ENCODE data around the gene ANKRD37. TPM values are rescaled to one million over a fixed set of nuclear protein-coding genes. Genes with fewer than 3 reads are reported as not detected.

Gene ANKRD37
- total RNA-seq, 1 donor from 2014 or later: 23.4 TPM

DNA sequence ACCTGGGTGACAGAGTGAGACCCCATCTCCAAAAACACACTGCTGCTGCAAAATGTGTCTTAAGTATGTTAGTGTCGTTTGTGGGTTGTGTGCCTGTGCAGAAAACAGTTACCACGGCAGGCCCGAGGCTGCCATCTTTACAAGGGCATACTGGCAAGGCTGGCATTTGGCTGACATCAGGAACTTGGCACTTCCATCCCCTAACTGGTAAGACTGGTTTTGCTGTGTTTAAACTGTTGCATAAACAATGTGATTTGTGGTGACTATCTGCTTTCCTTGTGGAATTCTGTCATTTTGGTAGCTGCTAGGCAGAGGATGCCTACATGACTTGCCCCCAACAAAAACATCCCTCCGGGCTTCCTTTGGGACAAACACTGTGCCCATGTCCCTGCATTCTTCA is 13.2 kb upstream of the ANKRD37 start:
- DNase-seq (ENCODE audit: low spot score): no peak
- Mint-ChIP-seq H3K9me3 (peaks cover 7% of the 10 kb centered on the region), H3K27me3 (ENCODE audit: low read depth) (no peaks in the 10 kb centered on the region), H3K4me3 (ENCODE audit: low read depth) (no peak overlapping the region), H3K27ac (no peak overlapping the region), H3K4me1 (ENCODE audit: low read depth) (peaks cover 14% of the 10 kb centered on the region), H3K36me3 (ENCODE audit: low read depth) (peaks cover 8% of the 10 kb centered on the region)
- intact Hi-C loops (cut with micrococcal nuclease): no loop called here

DNA sequence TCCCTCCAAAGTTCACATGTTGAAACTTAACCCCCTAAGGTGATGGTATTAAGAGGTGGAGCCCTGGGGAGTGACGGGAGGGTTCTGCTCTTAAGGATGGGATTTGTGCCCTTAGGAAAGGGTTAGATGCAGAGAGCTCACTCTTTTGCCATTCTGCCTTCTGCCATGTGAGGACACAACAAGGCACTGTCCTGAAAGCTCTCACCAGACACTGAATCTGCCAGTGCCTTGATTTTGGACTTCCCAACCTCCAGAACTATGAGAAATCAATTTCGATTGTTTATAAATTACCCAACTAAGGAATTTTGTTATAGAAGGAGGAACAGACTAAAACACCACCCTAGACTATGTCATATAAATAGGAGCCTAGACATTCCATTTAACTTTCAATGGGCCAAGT is 12.6 kb upstream of the ANKRD37 start:
- Mint-ChIP-seq H3K4me3 (ENCODE audit: low read depth) (no peak overlapping the region), H3K27me3 (ENCODE audit: low read depth) (no peaks in the 10 kb centered on the region), H3K9me3 (peaks cover 7% of the 10 kb centered on the region), H3K27ac (no peak overlapping the region), H3K36me3 (ENCODE audit: low read depth) (peaks cover 8% of the 10 kb centered on the region), H3K4me1 (ENCODE audit: low read depth) (peaks cover 14% of the 10 kb centered on the region)
- no peak for DNase-seq (ENCODE audit: low spot score)
- intact Hi-C loops (cut with micrococcal nuclease): no loop called here

DNA sequence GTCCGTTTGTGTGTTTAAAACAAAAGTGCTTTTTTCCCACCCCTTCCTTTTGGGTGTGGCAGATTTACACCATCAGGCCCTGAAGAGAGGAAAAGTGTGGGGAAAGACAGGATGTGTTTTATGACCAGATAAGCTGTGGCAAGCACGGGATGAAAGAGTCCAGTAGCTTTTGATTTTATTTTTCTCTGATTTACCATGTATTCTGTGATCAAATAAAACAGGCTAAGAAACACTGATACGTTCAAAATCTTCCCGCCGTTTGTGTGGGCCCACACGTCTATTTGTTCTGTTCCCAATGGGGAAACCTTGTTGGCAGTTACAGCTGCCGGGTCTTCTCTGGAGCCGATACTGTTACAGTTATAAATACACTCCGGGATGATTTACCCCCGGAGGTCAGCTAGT is 11.7 kb upstream of the ANKRD37 start:
- DNase-seq (ENCODE audit: low spot score): no peak
- Mint-ChIP-seq H3K4me1 (ENCODE audit: low read depth) (peaks cover 14% of the 10 kb centered on the region), H3K36me3 (ENCODE audit: low read depth) (peaks cover 8% of the 10 kb centered on the region), H3K27ac (no peak overlapping the region), H3K27me3 (ENCODE audit: low read depth) (no peaks in the 10 kb centered on the region), H3K9me3 (peaks cover 7% of the 10 kb centered on the region), H3K4me3 (ENCODE audit: low read depth) (no peak overlapping the region)
- intact Hi-C loops (cut with micrococcal nuclease): no loop called here

DNA sequence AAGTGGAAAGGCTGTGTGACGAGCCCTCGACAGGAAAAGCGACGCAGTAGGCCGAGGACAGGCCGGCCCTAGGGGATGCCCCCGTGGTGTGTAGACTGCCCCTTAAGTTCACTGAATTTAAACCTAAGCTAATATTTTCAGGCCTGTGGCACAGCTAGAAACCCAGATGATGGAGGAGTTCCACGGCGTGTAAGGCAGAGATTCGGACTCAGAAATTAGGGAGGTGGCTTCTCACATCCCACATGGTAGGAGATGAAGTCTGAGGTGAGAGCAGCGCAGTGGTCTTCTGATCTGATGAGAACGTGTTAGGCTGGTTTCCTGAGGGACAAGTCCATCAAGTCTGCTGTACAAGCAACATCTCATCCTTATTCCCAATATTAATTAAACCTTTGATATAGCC is 8.7 kb upstream of the ANKRD37 start:
- H3K4me3 Mint-ChIP-seq (ENCODE audit: low read depth): no peak overlapping the region
- no peaks in the 10 kb centered on the region for H3K36me3 Mint-ChIP-seq (ENCODE audit: low read depth)
- no peaks in the 10 kb centered on the region for H3K9me3 Mint-ChIP-seq
- no peak for DNase-seq (ENCODE audit: low spot score)
- no peak overlapping the region for H3K27ac Mint-ChIP-seq
- H3K27me3 Mint-ChIP-seq (ENCODE audit: low read depth): no peaks in the 10 kb centered on the region
- intact Hi-C loops (cut with micrococcal nuclease): no loop called here
- H3K4me1 Mint-ChIP-seq (ENCODE audit: low read depth): peaks cover 17% of the 10 kb centered on the region

DNA sequence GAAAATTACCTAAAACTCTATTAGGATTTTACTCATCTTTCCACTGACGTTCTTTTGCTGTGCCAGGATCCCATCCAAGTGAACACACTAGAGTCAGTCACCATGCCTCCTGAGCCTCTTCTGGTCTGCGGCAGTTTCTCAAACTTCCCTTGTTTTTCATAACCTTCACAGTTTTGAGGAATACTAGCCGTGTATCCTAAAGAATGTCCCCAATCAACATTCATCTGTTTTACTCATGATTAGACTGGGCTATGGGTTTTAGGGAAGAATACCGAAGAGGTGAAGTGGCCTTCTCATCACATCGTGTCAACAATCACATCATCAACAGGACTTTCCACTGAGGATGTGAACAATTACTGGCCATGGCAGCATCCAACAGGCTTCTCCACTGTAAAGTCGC is 5.7 kb upstream of the ANKRD37 start:
- H3K9me3 Mint-ChIP-seq: no peaks in the 10 kb centered on the region
- intact Hi-C loops (cut with micrococcal nuclease): loop anchor here (10.0 kb wide), 2 partner anchors 246 to 566 kb away; partner anchors contain the start of genes ACSL1 and SLC25A4
- no peak overlapping the region for H3K4me3 Mint-ChIP-seq (ENCODE audit: low read depth)
- H3K36me3 Mint-ChIP-seq (ENCODE audit: low read depth): no peaks in the 10 kb centered on the region
- H3K4me1 Mint-ChIP-seq (ENCODE audit: low read depth): peaks cover 18% of the 10 kb centered on the region
- DNase-seq (ENCODE audit: low spot score): no peak
- no peaks in the 10 kb centered on the region for H3K27me3 Mint-ChIP-seq (ENCODE audit: low read depth)
- no peak overlapping the region for H3K27ac Mint-ChIP-seq

DNA sequence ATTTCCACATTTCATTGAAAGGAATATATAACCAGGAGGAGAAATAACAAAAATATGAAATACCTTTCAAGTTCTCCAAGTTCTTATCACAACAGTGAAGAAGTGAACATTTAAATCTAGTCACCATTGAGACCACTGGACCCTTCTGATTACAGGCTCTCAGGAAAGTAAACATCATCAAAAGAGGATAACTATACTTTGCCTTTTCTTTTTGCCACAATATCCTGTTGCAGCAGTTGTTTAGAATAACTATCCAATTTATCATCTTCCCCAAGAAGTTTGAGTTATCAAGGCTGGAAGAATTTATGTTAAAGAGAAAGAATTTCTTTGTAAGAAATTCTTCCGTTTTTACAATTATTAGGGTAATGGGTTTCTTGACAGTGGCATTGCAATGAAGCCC is 4.5 kb upstream of the ANKRD37 start:
- Mint-ChIP-seq H3K4me3 (ENCODE audit: low read depth) (no peak overlapping the region), H3K4me1 (ENCODE audit: low read depth) (peaks cover 20% of the 10 kb centered on the region), H3K36me3 (ENCODE audit: low read depth) (peaks cover 4% of the 10 kb centered on the region), H3K27me3 (ENCODE audit: low read depth) (no peaks in the 10 kb centered on the region), H3K27ac (no peak overlapping the region), H3K9me3 (no peaks in the 10 kb centered on the region)
- intact Hi-C loops (cut with micrococcal nuclease): loop anchor here (10.0 kb wide), 2 partner anchors 247 to 567 kb away; partner anchors contain the start of genes ACSL1 and SLC25A4
- no peak for DNase-seq (ENCODE audit: low spot score)

DNA sequence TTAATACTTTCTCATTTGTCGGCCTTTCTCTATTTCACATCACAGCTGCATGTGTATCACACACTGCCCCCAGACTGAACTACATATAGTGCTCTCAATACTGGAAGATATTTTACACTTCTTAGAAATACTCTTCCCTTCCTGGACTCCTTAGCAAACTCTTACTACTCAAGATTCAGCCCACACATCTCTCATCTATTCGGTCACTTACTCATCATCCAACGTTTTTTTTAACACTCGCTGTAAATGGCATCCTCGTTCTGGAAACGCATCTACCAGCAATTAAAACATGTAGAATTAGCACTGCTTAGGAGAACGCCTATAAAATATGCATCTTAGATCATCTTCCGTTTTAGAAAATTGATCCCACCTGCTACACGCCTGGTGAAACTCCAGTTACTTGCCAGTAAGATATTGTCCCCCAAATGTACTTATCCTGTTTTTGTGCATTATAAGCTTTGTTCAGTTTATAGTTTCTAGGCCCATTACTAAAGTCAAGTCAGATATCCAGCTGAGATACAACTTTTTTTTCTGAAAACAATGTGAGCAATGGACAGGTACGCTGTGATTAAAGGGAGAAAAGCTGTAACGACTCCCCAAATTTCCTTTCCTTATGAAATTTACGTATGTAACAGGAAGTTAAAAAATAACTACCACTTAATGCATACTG is 1.9 kb upstream of the ANKRD37 start:
- DNase-seq (ENCODE audit: low spot score): no peak
- H3K36me3 Mint-ChIP-seq (ENCODE audit: low read depth): peaks cover 30% of the 10 kb centered on the region
- peaks cover 38% of the 10 kb centered on the region for H3K4me1 Mint-ChIP-seq (ENCODE audit: low read depth)
- H3K9me3 Mint-ChIP-seq: no peaks in the 10 kb centered on the region
- peak overlapping the region; percentile 86 for H3K27ac Mint-ChIP-seq
- H3K4me3 Mint-ChIP-seq (ENCODE audit: low read depth): peak overlapping the region; percentile 81
- no peaks in the 10 kb centered on the region for H3K27me3 Mint-ChIP-seq (ENCODE audit: low read depth)
- intact Hi-C loops (cut with micrococcal nuclease): loop anchor here (1.0 to 10.0 kb wide), 5 partner anchors 50 to 570 kb away; partner anchors contain the start of genes ACSL1, SLC25A4 and SNX25

DNA sequence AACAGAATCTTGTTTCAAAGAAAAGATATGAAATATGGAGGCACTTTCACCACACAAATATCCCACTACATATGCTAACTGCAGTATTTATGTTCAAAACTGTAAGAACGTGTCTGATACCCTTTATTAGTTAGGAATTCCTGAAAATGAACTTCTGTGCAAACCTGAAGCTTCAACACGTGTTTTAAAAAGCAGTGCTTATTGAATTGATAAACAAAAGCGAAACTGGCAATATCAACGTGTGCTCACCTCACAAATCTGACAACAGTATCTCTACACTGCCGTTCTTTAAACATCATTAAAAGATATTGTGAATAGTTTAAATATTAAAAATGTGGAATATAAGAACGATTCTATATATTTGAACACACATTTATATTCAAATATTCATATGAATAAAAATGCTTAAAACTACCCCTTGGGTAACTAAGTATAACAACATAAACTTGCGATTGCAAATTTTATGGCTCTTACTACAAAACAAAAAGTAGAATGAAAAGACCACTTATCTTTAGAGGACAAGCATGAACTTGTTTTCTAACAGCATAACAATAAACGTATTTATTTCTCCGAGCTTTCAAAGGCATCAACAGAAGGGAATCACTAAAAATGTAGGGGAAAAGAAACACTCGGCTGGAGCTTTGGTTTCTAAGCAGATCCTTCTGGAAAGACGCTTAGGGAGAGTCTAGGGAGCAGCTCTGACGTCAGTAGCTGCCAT is 1.2 kb upstream of the ANKRD37 start, which contains the start of gene LRP2BP:
TSS of gene LRP2BP (minus strand) at position 687 of the 718 bp plus-strand sequence. CDS start 17,738 bp downstream, outside the sequence.
- Mint-ChIP-seq H3K9me3 (no peaks in the 10 kb centered on the region), H3K27me3 (ENCODE audit: low read depth) (no peaks in the 10 kb centered on the region), H3K4me3 (ENCODE audit: low read depth) (peak within 1 kb of the TSS; percentile 87), H3K27ac (peak within 1 kb of the TSS; percentile 92), H3K36me3 (ENCODE audit: low read depth) (peaks cover 37% of the 10 kb centered on the region), H3K4me1 (ENCODE audit: low read depth) (peaks cover 44% of the 10 kb centered on the region)
- intact Hi-C loops (cut with micrococcal nuclease): loop anchor here (1.0 to 10.0 kb wide), 5 partner anchors 51 to 571 kb away; partner anchors contain the start of genes ACSL1, SLC25A4 and SNX25
- DNase-seq (ENCODE audit: low spot score): no peak

DNA sequence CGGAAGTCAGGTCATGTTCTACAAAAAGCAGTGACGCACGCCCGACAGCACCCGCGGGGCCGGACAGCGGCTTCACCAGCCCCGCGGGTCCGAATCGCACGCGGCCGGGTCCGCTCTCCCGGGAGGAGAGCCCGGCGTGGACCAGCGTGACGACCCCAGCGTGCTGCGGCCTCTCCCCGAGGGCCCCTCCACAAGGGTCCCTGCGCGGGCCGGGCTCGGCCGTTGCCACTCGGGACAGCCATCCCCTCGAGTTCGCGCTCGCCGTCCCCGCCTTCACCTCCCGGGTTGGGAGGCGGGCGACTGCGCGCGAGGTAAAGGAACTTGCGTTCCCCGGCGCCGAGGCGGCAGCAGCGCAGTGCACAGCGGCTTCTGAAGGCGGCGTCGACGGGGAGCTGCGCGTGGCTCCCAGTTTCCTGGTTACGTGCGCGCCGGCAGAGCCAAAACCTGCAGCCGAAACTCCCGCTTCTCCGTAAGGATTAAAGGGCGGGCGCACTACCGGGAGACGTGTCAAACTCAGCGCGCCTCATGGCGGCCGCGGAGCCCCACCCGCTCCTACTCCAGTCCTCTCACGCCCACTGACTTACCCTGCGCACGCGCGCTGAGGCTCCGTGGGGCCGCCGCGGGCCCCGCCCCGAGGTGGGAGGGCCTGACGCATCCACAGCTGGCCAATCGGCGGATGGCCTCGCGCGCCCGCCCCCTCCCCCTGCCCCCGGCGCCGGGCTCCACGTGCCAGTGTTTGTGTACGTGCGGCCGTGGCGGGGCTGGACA is 501 bp upstream of the ANKRD37 start:
- Mint-ChIP-seq H3K27ac (peak overlapping the region; percentile 92), H3K9me3 (no peaks in the 10 kb centered on the region), H3K4me1 (ENCODE audit: low read depth) (peaks cover 48% of the 10 kb centered on the region), H3K36me3 (ENCODE audit: low read depth) (peaks cover 42% of the 10 kb centered on the region), H3K4me3 (ENCODE audit: low read depth) (peak overlapping the region; percentile 87), H3K27me3 (ENCODE audit: low read depth) (no peaks in the 10 kb centered on the region)
- DNase-seq (ENCODE audit: low spot score): peak; percentile 97
- intact Hi-C loops (cut with micrococcal nuclease): loop anchor here (1.0 to 10.0 kb wide), 7 partner anchors 29 to 571 kb away; partner anchors contain the start of genes ACSL1, CCDC110, SLC25A4 and SNX25

DNA sequence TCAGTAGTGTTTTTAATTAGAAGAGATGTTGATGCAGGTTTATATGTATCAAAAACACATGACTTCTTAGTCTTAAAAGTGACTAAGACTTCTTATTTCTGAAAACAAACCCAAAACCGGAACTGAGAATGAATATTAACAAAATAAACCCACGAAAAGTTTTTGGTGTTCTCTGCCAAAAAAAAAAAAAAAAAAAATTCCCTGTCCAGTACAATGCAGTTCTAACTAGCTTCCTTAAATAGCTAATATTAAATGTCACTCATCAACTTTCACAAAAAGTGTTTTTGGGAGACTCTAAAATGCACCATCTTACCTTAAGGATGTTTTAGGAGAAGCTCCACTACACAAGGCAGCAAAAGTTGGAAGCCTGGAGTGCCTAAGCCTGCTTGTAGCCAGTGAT is 2.0 kb downstream of the ANKRD37 start:
- no peaks in the 10 kb centered on the region for H3K9me3 Mint-ChIP-seq
- H3K36me3 Mint-ChIP-seq (ENCODE audit: low read depth): peaks cover 62% of the 10 kb centered on the region
- H3K4me1 Mint-ChIP-seq (ENCODE audit: low read depth): peaks cover 48% of the 10 kb centered on the region
- no peak overlapping the region for H3K27ac Mint-ChIP-seq
- no peaks in the 10 kb centered on the region for H3K27me3 Mint-ChIP-seq (ENCODE audit: low read depth)
- no peak for DNase-seq (ENCODE audit: low spot score)
- intact Hi-C loops (cut with micrococcal nuclease): loop anchor here (10.0 kb wide), 2 partner anchors 254 to 574 kb away; partner anchors contain the start of genes ACSL1 and SLC25A4
- peak overlapping the region; percentile 42 for H3K4me3 Mint-ChIP-seq (ENCODE audit: low read depth)

DNA sequence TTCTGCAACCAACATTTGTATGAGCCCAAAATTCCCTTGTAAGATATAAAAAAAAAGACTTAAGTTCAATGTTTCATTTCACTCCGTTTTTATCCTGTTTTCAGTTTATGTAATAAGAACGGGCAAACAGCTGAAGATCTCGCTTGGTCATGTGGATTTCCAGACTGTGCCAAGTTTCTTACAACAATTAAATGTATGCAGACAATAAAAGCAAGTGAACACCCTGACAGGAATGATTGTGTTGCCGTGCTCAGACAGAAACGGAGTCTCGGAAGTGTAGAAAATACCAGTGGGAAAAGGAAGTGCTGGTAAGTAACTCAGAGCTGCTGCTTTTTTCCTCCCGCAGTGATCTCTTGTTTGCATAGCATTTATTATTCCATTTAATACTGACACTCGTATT is 2.8 kb downstream of the ANKRD37 start:
- H3K4me1 Mint-ChIP-seq (ENCODE audit: low read depth): peaks cover 42% of the 10 kb centered on the region
- H3K27ac Mint-ChIP-seq: no peak overlapping the region
- H3K9me3 Mint-ChIP-seq: no peaks in the 10 kb centered on the region
- H3K36me3 Mint-ChIP-seq (ENCODE audit: low read depth): peaks cover 66% of the 10 kb centered on the region
- H3K27me3 Mint-ChIP-seq (ENCODE audit: low read depth): no peaks in the 10 kb centered on the region
- peak overlapping the region; percentile 30 for H3K4me3 Mint-ChIP-seq (ENCODE audit: low read depth)
- DNase-seq (ENCODE audit: low spot score): no peak
- intact Hi-C loops (cut with micrococcal nuclease): loop anchor here (10.0 kb wide), 2 partner anchors 255 to 575 kb away; partner anchors contain the start of genes ACSL1 and SLC25A4

DNA sequence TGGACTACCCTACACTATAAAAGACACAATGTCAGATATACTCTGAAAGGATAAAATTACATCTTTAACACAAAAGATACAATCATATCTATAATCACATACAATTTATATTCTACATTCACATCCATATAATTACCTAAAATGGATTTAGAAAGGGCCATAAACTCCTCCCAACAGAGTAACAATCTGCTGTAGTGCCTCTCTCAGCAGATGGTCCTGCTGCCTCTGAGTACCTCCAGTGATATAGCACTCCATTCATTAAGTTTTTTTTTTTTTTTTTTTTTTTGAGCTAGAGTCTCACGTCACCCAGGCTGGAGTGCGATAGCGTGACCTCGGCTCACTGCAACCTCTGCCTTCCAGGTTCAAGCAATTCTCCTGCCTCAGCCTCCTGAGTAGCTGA is 7.4 kb downstream of the ANKRD37 start:
- DNase-seq (ENCODE audit: low spot score): no peak
- Mint-ChIP-seq H3K4me3 (ENCODE audit: low read depth) (no peak overlapping the region), H3K4me1 (ENCODE audit: low read depth) (peaks cover 29% of the 10 kb centered on the region), H3K27ac (no peak overlapping the region), H3K9me3 (no peaks in the 10 kb centered on the region), H3K36me3 (ENCODE audit: low read depth) (peaks cover 63% of the 10 kb centered on the region), H3K27me3 (ENCODE audit: low read depth) (no peaks in the 10 kb centered on the region)
- intact Hi-C loops (cut with micrococcal nuclease): no loop called here
